ELR (cell line): ENCODE measurements around the gene C4B.
"Not testable (repeated sequence)": the region's sequence is repeated elsewhere in the genome, so short reads cannot be mapped to it uniquely, and the experiment has no call there.

Experiments
- DNase-seq: peaks from one replicate; pipeline ENCODE4 v3.0.0-alpha.2; 2015; ENCODE audit warnings: low read depth

C4B gene

DNA sequence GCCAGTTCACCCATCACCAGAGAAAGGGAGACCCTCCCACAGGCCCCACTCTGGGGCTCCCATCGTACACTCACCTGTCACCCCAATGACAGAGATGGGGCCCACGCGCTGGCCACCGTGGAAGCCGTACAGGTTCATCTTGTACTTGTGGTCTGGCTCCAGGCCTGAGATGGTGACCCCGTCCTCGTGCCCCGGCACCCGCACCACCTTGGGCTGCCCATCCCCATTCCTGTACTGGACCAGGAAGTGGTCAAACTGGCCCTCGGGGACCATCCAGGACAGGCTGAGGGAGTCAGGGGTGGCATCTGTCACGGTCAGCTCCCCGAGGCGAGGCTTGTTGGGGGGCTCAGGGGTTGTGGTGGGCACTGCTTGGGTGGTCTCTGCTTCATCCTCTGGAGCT lies 38.7 kb downstream of the C4B start:
- not testable (repeated sequence) for DNase-seq

DNA sequence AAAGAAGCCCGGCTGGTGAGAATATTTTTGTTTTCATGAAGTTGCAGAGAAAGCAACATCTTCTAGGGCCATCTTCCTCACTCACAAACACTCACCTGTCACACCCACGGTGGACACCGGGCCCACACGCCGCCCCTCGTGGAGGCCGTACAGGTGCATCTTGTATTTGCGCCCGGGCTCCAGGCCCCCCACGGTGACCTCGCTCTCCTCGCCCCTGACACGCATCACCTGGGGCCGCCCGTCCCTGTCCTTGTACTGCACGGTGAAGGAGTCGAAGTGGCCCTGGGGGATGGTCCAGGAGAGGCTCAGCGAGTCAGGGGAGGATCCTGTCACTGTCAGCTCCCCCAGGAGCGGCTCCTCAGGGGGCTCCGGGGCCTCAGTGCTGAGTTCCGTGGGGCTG lies 41.2 kb downstream of the C4B start:
- not testable (repeated sequence) for DNase-seq

DNA sequence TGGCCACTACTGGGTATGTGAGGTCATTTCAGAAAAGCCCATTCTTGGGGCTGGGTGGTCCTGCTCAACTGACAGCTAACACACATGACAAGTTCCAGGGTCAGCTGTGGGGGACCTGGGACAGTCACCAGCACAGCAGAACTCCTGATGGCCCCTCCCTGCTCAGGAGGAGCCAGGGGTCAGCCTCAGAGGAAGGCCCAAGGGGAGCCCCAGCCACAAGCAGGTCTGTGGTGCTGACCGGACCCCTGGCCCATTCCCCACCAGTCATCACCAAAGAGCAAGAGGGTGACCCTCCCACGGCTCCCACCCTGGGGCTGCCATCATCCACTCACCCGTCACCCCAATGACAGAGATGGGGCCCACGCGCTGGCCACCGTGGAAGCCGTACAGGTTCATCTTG lies 41.7 kb downstream of the C4B start:
- no peak for DNase-seq

DNA sequence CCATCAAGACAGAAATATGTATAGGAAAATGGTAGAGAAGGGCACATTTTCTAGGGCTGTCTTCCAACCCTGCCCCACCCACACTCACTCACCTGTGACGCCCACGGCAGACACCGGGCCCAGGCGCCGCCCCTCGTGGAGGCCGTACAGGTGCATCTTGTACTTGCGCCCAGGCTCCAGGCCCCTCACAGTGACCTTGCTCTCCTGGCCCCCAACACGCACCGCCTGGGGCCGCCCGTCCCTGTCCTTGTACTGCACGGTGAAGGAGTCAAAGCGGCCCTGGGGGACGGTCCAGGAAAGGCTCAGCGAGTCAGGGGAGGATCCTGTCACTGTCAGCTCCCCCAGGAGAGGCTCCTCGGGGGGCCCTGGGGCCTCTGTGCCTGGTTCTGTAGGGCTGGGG lies 43.4 kb downstream of the C4B start:
- no peak for DNase-seq

DNA sequence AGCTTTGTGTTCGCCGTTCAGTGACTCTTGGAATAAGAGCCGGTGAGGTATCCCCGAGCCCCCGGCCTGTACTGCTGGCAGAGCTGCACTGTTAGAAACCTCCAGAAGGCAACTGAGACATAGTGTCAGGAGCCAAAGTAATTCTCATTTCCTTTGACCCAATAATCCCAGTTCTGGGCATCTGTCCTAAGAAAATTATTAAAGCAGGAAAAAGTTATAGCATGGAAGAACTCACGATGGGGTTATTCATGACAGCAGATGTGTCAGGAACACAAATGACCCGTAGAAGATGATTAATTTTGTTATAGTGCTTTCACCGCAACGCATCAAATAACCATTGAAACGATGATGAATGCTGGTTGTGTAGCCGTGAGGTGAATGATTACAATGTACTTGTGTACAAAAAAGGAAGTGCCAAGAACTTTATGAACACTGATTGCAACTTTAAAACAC lies 43.9 kb downstream of the C4B start:
- DNase-seq = no peak

DNA sequence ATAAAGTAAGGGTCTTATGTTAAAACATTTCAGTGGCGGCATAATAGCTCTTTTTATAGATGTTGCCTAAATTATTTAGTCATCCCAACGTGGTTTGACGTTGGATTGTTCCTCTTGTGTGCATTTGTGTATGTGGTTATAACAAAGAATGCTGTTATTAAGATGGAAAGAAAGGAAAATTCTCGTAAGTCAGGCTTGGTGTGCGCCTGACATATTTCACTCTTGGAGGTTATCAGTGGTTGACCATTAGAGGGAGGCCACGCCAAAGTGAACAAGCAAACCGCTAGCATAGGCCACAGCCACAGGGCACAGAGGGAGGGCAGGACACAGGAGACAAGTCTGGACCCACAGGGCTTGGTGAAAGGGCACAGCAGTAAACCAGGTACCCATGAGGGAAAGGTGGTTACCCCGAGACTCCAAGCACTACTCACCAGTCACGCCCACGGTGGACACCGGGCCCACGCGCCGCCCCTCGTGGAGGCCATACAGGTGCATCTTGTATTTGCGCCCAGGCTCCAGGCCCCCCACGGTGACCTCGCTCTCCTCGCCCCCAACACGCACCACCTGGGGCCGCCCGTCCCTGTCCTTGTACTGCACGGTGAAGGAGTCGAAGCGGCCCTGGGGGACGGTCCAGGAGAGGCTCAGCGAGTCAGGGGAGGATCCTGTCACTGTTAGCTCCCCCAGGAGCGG lies 46.5 kb downstream of the C4B start:
- no peak for DNase-seq

DNA sequence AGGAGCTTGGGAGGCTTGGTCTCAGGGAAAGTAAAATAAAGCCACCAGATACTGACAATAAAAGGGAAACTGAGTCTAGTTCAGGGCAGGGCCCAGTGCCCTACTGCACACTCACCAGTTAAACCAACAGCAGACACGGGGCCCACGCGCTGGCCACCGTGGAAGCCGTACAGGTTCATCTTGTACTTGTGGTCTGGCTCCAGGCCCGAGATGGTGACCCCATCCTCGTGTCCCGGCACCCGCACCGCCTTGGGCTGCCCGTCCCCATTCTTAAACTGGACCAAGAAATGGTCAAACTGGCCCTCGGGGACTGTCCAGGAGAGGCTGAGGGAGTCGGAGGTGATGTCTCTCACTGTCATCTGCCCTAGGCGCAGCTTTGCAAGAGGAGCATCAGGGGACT lies 50.1 kb downstream of the C4B start:
- no peak for DNase-seq

DNA sequence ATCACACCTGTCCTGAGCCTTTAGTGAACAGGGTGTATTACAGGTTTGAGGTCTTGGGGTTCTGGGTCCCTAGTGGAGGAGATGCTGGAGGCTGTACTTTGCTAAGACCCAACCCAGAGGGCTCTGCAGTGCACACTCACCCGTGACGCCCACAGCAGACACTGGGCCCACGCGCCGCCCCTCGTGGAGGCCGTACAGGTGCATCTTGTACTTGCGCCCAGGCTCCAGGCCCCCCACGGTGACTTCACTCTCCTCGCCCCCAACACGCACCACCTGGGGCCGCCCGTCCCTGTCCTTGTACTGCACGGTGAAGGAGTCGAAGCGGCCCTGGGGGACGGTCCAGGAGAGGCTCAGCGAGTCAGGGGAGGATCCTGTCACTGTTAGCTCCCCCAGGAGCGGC lies 52.9 kb downstream of the C4B start:
- DNase-seq = not testable (repeated sequence)

DNA sequence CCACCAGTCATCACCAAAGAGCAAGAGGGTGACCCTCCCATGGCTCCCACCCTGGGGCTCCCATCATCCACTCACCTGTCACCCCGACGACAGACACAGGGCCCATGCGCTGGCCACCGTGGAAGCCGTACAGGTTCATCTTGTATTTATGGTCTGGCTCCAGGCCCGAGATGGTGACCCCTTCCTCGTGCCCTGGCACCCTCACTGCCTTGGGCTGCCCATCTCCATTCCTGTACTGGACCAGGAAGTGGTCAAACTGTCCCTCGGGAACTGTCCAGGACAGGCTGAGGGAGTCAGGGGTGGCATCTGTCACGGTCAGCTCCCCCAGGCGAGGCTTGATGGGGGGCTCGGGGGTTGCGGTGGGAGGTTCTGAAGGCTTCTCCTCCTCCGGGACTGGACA lies 53.7 kb downstream of the C4B start:
- DNase-seq = not testable (repeated sequence)

DNA sequence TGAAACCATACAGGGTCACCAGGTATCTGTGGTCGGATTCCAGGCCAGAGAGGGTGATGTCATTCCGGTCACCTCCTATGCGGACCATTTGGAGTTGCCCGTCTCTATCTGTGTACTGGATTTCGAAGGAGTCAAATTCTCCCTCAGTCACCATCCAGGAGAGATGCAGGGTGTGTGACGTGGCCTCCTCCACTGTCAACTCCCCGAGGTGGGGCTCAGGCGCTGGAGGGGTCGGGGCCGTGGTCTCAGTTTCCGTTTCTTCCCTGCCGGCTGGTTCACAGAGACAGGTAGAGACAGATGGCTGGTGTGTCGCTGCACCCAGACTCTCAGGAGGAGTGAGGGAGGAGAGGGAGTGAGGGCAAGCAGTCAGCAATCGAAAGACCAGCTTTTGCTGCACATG lies 54.3 kb downstream of the C4B start:
- DNase-seq = no peak

DNA sequence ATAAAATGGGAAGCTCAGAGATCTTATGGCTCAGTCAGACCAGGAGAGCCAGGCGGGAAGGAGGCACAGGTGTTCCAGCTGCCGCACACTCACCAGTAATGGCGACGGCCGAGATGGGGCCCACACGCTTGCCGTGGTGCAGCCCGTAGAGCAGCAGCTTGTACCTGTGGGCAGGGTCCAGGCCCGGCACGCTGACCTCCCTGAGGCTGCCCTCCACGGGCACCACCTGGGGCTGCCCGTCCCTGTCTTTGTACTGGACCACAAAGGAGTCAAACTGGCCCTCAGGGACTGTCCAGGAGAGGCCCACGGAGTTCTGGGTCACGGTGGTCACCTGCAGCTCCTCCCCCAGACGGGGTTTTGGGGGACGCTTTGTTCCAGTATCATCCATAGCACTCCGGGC lies 54.9 kb downstream of the C4B start:
- no peak for DNase-seq

DNA sequence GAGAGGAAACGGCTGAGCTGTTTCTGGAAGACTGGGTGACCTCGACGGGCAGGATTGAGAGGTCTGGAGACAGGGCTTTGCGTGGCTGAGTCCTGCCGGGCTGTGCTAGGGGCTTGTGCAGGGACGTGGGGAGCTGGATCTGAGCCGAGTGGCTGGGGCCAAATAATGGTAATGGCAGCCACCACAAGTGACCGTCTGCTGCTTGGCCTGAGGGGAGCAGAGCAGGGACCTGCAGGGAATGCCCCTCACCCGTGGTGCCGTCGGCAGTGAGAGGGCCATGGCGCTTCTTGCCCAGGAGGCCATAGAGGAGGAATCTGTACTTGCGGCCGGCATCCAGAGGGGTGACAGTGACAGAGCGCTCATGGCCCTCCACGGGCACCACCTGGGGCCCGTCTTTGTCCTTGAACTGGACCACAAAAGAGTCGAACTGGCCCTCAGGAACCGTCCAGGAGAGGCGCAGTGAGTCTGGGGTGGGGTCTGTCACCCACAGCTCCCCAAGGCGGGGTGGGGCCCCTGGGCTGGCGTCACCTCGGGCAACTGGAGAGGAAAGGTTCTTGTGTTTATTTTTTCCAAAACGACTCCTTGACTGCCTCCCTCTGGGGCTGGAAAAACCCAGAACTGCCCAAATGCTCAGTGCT lies 55.4 kb downstream of the C4B start:
- no peak for DNase-seq

DNA sequence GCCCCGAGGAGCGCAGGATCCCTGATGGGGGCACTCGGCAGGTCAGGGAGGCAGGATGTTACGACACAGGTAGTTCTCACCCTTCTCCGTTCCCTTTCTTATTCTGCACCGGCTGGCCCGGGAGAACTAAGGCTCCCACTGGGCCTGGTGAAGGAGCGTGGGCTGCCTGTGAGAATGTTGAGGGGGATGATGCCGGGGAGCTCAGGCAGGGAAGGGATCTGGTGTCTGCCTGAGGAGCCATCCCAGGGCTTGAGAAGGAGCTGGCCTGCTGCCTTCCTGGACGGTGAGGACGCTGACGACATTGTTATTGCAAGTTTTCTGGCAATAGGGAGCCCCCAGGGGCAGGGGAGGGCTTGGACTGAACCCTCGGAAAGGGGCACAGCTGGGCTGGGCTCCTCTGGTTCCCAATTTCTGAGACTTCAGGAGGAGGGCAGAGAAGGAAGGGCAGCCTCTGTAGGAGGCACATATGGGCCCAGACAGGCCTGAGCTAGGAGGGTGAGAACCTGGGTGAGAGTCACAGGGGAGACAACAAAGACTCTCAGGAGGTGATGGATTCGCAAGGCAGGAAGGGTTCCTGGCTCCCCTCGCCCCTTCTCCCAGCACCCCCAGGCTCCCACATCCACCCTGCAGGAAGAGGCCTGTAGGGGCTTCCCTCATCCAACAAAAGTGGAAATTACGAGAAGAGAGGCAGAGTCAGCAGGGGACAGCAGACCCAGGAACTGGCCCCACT lies 56.4 kb downstream of the C4B start:
- DNase-seq = no peak

DNA sequence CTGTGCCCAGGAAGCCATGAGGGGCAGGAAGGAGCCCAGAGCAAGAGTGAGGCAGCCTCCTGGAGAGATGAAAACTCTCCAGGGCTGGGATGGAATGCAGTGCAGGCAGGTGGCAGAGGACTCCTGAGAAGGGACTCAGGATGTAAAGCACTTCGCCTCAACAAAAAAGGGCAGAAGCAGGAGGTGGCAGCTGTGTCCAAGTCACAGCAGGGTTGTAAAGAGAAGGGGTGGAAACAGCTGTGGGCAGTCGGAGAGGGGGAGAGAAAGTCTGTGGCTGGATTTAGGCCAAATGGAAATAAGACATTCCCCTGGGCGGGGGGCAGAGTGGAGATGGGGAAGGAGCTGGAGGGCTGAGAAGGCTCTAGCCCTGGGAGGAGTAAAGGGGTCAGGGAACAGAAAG lies 58.5 kb downstream of the C4B start:
- DNase-seq = no peak

DNA sequence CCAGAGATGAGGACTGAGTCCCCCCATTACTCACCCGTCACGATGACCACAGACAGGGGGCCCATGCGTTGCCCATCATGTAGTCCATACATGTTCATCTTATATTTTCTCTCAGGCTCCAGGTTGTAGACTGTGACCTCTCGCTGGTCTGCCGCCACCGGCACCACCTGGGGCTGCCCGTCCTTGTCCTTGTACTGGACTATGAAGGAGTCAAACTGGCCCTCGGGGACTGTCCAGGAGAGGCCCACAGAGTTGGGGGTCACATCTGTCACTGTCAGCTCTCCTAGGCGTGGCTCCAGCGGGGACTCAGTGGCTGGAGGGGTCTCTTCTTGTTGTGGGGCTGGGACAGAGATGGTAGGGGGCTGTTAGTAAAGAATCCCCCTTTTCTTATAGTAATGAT lies 59.0 kb downstream of the C4B start:
- no peak for DNase-seq

DNA sequence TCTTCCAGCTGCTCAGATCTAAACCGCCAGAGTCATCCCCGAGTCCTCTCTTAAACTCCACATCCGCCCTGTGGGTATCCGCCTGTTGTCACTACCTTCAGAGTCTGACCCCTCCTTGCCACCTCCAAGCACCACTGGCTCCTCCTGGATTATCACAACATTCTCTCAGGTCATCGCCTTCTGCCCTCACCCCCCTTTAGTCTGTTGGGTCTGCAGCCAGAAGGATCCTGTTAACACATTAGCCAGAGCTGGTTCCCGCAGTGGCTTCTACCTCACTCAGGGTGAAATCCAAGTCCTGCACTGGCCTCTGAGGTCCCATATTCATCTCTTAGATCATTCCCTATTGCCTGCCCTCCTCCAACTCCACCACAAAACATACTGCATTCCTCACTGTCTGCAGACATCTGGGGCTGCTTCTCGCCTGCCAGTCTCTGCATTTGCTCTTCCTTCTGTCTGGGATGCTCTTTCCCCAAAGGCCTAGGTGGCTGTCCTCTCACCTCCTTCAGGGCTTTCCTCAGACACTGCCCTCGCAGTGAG lies 60.5 kb downstream of the C4B start:
- DNase-seq = no peak

DNA sequence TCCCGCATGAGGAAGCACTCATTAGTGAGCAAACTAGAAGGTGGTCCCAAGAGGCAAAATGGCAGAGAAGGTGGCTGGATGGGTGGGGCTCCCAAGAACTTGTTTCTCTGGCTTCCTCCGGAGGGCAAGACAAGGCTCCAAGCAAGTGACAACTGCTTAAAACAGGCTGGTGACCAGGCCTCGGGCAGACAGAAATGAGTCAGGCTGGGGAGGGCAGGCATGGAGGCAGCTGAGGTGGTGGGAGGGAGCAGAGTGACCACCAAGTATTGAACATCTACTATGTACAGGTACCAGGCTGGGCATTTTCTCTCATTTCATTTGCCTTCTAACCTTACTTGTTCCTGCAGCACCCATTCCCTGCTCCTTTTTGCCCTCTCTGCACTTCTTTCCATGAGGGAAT lies 61.2 kb downstream of the C4B start:
- DNase-seq = peak; percentile 50

DNA sequence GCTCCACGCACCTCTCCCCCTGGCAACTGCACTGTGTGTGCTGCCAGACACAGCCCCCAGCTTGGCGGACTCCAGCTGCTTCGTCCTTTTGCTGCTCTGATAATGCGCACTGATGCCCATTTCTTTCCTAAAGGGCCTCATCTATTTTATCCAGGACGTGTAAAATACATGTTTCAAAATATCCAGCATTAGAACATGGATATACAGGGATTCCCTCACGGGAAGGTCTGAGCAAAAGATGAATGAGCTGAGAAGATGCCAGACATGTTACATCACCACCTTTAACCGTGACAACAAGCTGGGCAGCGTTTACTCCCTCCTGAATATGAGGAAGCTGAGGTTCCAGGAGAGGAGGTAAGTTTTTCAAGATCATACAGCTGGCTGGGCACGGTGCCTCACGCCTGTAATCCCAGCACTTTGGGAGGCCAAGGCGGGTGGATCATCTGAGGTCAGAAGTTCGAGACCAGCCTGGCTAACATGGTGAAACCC lies 61.8 kb downstream of the C4B start:
- peak; percentile 92 for DNase-seq

DNA sequence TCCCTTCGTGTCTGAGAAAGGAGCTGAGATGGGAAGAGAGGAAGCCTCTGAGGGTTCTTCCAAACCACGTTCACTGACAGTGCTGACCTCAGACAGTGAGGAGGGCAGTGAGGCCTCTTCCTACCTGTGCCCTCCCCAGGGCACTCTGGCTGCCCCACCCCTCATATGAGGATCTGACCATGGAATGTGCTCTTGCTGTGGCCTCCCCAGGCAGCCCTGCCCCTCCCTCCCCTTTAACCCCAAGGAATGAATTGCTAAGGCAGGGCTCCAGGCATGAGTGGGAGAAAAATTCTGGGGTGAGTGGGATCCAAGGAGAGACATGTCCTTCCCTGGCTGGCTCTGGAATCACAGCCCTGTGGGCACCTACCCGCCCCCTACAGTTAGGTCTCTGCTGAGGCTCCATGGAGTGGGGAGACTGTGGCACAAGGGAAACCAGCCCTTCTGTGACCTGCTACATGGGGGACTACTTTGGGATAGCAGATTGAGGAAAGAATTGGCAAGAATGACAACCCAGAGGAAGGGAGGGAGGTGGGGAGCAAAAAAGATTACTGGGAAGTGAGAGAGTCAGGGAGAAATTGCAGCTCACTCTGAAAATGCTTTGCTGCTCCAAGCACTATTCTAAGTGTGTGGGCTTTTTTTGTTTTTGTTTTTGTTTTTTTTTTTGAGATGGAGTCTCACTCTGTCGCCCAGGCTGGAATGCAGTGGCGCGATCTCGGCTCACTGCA lies 65.1 kb downstream of the C4B start:
- no peak for DNase-seq

DNA sequence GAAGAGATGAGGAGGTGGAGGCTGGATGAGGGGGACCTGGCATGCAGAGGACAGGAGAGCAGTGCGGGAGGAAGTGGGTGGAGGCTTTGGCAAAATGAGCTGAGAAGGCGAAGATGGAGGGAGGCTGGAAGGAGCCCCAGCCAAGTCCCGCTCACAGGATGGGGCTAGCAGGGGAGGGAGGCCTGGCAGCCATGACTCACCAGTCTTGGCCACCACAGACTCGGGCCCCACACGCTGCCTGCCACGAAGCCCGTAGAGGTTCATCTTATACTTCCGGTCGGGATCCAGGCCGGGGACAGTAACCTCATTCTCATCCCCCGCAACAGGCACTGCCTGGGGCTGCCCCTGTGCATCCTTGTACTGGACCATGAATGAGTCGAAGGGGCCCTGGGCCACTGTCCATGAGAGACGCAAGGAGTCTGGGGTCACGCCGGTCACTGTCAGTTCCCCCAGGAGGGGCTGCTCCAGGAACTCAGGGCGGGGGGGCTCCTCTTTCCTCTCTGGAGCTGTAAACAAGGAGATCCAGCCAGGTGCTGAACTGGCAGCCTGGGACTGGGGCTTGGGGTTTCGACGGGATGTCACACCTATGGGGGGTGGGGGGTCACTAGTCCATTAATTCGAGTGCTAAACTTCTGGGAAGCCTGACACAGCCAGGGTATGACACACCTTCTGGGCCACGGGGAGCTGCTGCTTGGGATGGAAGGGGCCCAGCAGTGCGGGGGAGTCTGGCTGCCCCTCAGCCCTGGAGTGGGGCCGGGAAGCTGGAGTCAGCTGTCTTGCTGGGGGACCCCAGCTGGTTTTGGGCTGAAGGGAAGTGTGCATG lies 66.8 kb downstream of the C4B start:
- peak; percentile 95 for DNase-seq

DNA sequence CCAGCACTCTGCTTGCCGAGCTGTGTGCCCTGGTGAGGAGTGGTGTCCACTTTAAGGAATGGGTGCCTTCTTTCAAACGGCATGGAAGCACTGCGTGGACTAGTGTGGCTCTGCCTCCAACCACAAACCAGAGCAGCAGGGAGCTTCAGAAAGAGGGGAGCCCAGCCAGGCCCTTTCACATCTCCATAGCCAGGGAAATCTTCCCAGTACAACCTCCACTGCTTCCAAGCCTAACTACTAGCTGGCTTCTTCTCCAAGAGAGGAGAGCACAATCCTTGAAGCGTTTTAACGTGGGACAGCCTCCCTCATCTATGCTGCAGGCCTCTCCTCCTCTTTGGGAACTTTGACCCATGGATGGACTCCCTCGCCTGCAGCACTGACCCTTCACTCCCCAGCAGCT lies 67.9 kb downstream of the C4B start:
- DNase-seq = peak; percentile 23
